KG1 (cell line): ENCODE data around the gene NIM1K.
"Not testable (repeated sequence)": the region's sequence is repeated elsewhere in the genome, so short reads cannot be mapped to it uniquely, and the experiment has no call there.

Experiments used
- DNase-seq: peaks from one replicate; lab custom pipeline; 2025; lab: John Stamatoyannopoulos, UW

The NIM1K gene

DNA sequence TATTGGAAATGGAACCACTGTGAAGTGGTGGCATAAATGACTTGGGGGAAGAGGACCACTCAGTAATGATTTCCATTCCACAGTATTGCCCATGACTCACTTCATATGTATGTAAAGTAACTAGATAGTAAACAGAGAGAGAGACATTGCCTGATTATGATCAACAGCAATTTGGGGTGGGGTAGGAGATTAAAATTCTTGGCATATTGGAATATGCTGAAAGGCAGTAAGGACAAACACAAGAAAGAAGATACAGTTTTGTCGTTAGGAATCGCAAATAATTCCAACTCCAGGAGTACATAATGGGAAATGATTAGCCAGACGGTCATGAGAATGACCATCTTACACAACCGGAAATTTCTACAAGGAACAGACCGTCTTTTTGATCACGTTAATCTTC lies 122.7 kb downstream of the NIM1K start:
- DNase-seq: no peak

DNA sequence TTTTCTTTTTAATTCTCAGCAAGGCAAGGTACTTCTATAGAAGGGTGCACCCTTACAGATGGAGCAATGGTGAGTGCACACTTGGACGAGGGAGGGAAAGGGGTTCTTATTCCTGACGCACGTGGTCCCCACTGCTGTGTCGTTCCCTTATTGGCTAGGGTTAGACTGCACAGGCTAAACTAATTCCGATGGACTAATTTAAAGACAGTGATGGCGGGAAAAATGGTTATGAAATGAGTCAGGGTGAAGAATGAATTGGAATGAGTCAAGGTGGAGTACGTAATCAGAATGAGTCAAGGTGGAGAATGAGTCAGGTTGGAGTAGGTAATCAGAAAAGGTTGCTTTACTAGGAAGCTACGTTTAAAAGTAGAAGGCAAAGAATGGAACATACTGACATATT lies 123.2 kb downstream of the NIM1K start:
- DNase-seq: no peak

DNA sequence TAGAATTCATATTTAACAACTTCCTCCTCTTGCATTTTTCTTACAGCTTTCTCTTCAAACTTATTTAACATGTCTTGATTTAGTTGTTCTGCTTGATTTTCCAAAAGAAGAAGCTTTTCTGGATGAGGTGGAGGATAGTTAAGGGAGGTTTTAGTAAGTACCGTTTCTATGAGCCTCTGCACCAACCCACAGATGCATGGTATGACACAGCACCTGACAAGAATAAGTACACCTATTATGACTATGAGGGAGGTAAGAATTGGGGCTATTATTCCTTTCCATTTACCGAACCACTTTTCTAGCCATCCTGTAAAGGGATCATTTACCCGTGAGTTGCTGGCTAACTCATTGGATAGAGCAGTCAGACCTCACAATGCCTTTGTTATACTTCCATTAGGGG lies 123.7 kb downstream of the NIM1K start:
- DNase-seq: no peak

DNA sequence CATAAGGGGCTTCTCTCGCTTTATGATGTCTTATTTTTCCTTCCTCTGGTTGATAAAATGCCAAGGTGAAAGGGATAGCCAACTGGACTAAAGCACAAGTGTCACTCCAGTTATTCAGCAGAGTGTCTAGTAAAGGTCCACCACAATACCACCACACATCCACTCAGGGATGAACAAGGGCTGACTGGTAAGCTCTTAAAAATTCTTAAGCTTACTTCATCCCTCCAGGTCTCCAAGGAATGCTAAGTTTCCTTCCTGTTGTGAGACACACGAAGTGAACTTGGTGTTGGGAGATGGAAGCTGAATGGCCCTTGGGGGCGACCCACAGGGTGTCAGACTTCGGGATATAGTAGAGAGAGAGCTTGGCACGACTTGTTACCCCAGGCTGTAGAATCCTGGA lies 124.4 kb downstream of the NIM1K start:
- no peak for DNase-seq

DNA sequence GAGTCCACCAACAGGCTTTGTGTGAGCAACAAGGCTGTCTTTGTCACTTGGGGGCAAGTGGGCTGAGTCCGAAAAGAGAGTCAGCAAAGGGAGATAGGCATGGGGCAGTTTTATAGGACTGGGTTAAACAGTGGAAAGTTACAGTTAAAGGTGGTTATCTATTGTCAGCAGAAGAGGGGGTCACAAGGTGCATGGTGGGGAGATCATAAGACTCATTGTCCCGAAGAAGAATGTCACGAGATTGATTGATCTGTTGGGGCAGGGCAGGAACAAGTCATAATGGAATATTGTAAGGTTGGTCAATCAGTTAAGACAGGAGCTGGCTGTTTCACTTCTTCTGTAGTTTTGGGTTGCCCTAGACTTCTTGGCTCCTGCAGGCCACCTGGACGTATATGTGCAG lies 128.8 kb downstream of the NIM1K start:
- no peak for DNase-seq

DNA sequence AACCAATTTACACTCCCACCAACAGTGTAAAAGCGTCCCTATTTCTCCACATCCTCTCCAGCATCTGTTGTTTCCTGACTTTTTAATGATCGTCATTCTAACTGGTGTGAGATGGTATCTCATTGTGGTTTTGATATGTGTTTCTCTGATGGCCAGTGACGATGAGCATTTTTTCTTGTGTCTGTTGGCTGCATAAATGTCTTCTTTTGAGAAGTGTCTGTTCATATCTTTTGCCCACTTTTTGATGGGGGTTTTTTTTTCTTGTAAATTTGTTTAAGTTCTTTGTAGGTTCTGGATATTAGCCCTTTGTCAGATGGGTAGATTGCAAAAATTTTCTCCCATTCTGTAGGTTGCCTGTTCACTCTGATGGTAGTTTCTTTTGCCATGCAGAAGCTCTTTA lies 131.5 kb downstream of the NIM1K start:
- DNase-seq: not testable (repeated sequence)

DNA sequence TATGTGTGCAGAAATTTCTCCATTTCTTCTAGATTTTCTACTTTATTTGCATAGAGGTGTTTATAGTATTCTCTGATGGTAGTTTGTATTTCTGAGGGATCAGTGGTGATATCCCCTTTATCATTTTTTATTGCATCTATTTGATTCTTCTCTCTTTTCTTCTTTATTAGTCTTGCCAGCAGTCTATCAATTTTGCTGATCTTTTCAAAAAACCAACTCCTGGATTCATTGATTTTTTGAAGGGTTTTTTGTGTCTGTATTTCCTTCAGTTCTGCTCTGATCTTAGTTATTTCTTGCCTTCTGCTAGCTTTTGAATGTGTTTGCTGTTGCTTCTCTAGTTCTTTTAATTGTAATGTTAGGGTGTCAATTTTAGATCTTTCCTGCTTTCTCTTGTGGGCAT lies 133.6 kb downstream of the NIM1K start:
- not testable (repeated sequence) for DNase-seq
